H7 (cell line): ENCODE results near the gene PPM1J. TPM values are rescaled to one million over a fixed set of nuclear protein-coding genes. Genes with fewer than 3 reads are reported as not detected.

Experiments used
- DNase-seq: peaks from one replicate; pipeline ENCODE4 v3.0.0; 2012
- H3K27me3 ChIP-seq: 2 replicates; pipeline ENCODE4 v1.6.0; 2011; ENCODE audit warnings: mild to moderate bottlenecking, low read length; ENCODE audit not compliant: control insufficient read depth, insufficient read depth
- H3K36me3 ChIP-seq: replicated peaks from 2 replicates; pipeline ENCODE4 v1.5.1; 2011; ENCODE audit warnings: low read length; ENCODE audit not compliant: control insufficient read depth, insufficient read depth
- H3K4me3 ChIP-seq: 2 replicates; pipeline ENCODE4 v1.5.1; 2011; ENCODE audit warnings: low read depth, mild to moderate bottlenecking, control low read depth, low read length, moderate library complexity; ENCODE audit not compliant: insufficient read depth
- total RNA-seq: library from RNA; depleted of rRNA; stranded (reverse); fragments of >200 nt; shearing (Covaris generic); gene quantifications from 2 replicates; pipeline ENCODE4 v1.2.3, GENCODE V29; 2014

PPM1J gene
- total RNA-seq, 1 experiment from 2014 or later = 4.6 TPM

GRCh38 chr1:112703706-112704105, 11.4 kb downstream of the PPM1J start:
- H3K36me3 ChIP-seq = peaks cover 5% of the 10 kb centered on the region
- peaks cover 43% of the 10 kb centered on the region for H3K27me3 ChIP-seq
- DNase-seq = no peak
- no peak overlapping the region for H3K4me3 ChIP-seq

- DNase-seq = no peak
- peaks cover 41% of the 10 kb centered on the region for H3K27me3 ChIP-seq
- H3K4me3 ChIP-seq = no peak overlapping the region
- H3K36me3 ChIP-seq = peaks cover 7% of the 10 kb centered on the region
Measured at GRCh38 chr1:112702420-112703261, 12.5 kb downstream of the PPM1J start.

GRCh38 chr1:112702067-112702395, 13.1 kb downstream of the PPM1J start:
- Histone ChIP-seq H3K4me3 (no peak overlapping the region), H3K36me3 (peaks cover 7% of the 10 kb centered on the region), H3K27me3 (peaks cover 38% of the 10 kb centered on the region)
- DNase-seq = no peak

- no peak overlapping the region for H3K4me3 ChIP-seq
- peaks cover 11% of the 10 kb centered on the region for H3K36me3 ChIP-seq
- peaks cover 38% of the 10 kb centered on the region for H3K27me3 ChIP-seq
- DNase-seq = no peak
Measured at GRCh38 chr1:112701227-112702066, 13.7 kb downstream of the PPM1J start.

GRCh38 chr1:112700290-112701226, 14.6 kb downstream of the PPM1J start:
- Histone ChIP-seq H3K27me3 (peaks cover 32% of the 10 kb centered on the region), H3K4me3 (no peak overlapping the region), H3K36me3 (peaks cover 11% of the 10 kb centered on the region)
- DNase-seq = peak; percentile 86

GRCh38 chr1:112699425-112700144, 15.5 kb downstream of the PPM1J start:
- DNase-seq = no peak
- Histone ChIP-seq H3K36me3 (peaks cover 15% of the 10 kb centered on the region), H3K4me3 (no peak overlapping the region), H3K27me3 (peaks cover 31% of the 10 kb centered on the region)

GRCh38 chr1:112698366-112699310, 16.5 kb downstream of the PPM1J start:
- no peak for DNase-seq
- Histone ChIP-seq H3K27me3 (peaks cover 22% of the 10 kb centered on the region), H3K4me3 (no peak overlapping the region), H3K36me3 (peaks cover 15% of the 10 kb centered on the region)

GRCh38 chr1:112697781-112698201, 17.3 kb downstream of the PPM1J start:
- H3K4me3 ChIP-seq = no peak overlapping the region
- peaks cover 17% of the 10 kb centered on the region for H3K36me3 ChIP-seq

GRCh38 chr1:112696578-112697314, 18.4 kb downstream of the PPM1J start:
- peaks cover 11% of the 10 kb centered on the region; the same call in 1 of the 2 replicates for H3K27me3 ChIP-seq
- H3K36me3 ChIP-seq = peaks cover 19% of the 10 kb centered on the region
- H3K4me3 ChIP-seq = no peak overlapping the region
- DNase-seq = no peak

More at GRCh38 chr1:112697781-112698201, 17.3 kb downstream of the PPM1J start:
- no peak for DNase-seq
- peaks cover 17% of the 10 kb centered on the region for H3K27me3 ChIP-seq

- H3K27me3 ChIP-seq = peaks cover 10% of the 10 kb centered on the region; the same call in 1 of the 2 replicates
- peaks cover 19% of the 10 kb centered on the region for H3K36me3 ChIP-seq
- no peak for DNase-seq
- no peak overlapping the region for H3K4me3 ChIP-seq
Measured at GRCh38 chr1:112695276-112695675, 19.9 kb downstream of the PPM1J start.

GRCh38 chr1:112694363-112694929, 20.7 kb downstream of the PPM1J start:
- no peak overlapping the region for H3K4me3 ChIP-seq
- DNase-seq = no peak
- H3K27me3 ChIP-seq = peaks cover 3% of the 10 kb centered on the region; the same call in 1 of the 2 replicates
- H3K36me3 ChIP-seq = peaks cover 16% of the 10 kb centered on the region

- Histone ChIP-seq H3K27me3 (no peaks in the 10 kb centered on the region; the same call in 1 of the 2 replicates), H3K4me3 (no peak overlapping the region), H3K36me3 (peaks cover 14% of the 10 kb centered on the region)
- DNase-seq = no peak
Measured at GRCh38 chr1:112693821-112694220, 21.3 kb downstream of the PPM1J start.
